GM10847 (cell line): ENCODE results near the gene WWOX.

ENCODE experiments used
- POLR2A ChIP-seq: IDR thresholded peaks from 2 replicates; pipeline ENCODE4 v1.6.1; 2011; ENCODE audit not compliant: insufficient read length; ENCODE audit errors: extremely low read depth

The WWOX gene

DNA sequence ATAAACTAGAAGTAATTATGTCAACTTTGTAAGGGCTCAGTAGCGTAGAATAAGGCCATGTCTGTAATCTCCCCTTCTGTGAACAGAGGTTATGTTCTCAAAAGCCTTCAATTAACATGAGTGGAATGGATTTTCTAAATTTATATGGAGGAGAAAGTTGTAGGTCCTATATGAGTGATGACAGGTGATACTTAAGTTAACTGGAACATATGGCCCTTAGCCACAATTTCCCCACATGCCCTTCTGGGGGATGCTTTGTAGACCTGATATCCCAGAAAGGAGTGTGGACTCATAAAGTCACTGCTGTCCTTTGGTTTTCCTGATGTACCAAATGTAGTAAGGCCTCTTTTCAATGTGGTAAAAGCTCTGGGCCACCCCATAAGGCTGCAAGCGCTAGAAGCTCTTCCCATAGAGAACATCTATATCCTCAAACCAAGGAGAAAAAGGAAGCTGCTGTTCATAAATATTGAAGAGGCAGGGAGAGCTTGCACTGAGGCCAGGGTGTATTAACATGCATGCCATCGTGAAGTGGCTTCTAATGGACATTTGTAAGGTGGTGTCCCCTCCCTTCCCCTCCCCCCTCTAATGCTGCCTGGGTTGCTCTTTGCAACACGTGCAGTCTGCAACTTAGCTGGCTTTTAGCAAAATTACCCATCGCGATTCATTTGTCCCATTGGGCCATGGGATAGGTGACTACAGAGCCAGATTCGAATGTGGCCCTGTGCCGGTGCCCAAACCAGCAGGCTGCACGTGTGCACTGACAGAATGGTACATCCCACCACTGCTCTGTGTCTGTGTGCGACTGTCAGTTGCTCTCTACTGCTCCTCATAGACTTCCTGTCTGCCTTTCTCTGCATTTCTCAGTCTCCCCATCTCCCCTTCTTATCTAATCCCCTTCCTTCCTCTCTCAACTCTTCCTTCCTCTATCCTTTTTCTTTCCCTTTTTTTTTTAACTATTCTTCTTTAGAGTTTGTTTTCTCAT is 269.0 kb downstream of the WWOX start:
- no peak for TF ChIP-seq POLR2A

DNA sequence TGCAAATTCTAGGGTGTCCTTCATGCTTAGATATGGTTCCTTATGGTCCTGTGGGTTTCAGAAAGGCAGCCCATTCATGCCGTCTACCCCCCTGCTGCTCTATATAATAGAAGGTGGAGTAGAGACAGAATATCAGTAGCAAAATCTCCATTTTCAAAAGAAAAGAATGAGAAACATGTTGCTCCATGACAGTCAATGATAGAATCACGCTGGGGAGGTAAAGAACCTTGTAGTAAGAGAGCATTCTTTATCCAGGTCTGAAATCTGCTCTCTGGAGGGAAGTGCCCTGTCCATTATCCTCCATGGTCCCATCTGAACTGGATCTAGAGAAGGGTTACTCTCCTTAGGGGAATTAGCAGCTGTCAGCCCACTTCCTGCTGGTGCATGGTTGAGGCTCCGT is 272.8 kb downstream of the WWOX start:
- no peak for TF ChIP-seq POLR2A

DNA sequence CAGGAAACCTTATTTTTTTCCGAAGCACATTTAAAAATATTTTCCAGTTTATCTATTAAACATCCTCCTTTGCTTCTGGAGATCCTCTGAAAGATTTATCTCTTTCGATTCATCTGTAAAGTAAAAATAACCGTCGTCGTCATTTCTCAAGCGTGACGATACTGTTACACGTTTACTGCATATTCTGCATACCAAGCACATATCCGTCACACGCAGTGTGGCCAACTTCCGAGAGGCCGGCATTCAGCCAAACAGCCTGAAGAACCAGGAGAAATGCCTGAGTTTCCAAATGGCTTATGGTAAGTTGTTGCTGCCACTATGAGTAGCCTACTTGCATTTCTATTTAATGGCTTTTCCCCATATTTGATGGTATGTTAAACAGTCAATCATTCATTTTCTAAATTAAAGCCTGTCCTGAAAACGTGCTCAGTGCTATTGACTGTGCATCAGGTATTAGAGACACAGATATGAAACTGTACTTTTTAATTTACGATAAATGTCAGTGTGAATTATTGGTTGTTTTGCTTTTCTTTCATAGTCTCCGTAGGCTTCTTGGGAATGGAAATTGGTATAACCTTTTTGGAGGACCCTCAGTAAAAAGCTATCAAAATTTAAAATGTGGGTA is 275.7 kb downstream of the WWOX start:
- no peak for TF ChIP-seq POLR2A

DNA sequence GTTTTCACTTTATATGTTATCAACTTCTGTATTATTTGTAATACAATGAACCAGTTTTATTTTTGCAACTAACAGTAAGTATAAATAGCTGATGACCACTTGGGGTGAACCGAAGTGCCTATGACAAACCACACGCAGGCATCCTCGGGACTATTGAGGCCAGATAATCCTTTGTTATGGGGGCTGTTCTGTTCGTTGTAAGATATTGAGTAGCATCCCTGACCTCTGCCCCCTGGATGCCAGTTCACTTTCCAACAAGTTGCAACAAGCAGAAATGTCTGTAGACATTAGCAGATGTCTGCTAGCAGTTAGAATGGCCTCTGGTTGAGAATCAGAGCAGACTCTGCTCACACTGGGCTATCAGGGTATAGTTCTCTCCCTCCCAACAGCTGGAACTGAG is 277.0 kb downstream of the WWOX start:
- no peak for TF ChIP-seq POLR2A

DNA sequence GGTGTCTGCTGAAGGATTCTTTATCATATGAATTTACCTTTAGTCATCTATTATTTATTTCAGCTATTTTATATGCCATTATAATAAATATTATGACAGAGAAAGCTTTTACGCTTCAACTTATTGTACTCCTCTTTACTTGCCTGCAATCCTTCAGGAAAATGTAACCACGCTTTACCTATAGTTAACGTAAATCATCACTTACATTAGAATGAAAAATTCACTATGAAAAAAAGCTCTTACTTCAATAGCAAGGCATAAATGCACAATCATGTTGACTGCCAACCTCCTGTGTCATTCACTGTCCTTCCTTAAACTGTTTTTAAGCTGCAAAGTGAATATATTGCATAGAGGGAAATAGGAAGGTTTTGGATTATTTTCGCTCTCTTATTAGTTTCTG is 277.9 kb downstream of the WWOX start:
- TF ChIP-seq POLR2A = no peak

DNA sequence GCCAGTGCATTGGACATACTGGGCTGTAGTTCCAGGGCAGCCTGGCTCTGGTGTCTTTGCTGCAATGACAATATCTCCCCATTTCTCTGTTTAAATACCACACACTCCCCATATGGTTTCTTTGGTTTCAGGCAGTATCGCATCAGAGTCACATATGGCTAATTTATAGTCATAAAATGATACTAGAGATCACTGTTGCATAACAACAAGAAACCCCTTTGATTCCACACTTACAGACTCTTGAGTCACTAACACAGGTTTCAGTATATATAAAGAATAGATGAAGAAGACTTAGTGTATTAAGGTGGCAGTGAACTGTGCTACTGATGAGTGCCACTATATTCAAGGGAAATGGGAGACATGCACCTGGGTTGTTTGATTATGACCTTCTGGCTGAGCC is 281.6 kb downstream of the WWOX start:
- TF ChIP-seq POLR2A = no peak

DNA sequence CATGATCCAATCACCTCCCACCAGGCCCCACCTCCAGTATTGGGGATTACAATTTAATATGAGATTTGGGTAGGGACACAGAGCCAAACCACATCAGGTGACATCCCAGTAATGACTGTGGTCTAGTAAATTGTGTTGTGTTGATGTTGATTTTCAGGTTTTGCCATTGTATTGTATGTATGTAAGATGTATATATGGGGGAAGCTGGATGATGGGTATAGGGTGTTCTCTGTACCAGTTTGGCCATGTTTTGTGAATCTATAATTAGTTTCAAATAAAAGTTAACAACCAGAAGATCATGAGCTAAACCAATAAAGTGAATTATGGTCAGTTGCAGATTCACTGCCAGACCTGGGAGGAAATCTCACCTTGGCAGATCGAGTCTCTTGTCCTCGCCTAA is 283.7 kb downstream of the WWOX start:
- no peak for TF ChIP-seq POLR2A

DNA sequence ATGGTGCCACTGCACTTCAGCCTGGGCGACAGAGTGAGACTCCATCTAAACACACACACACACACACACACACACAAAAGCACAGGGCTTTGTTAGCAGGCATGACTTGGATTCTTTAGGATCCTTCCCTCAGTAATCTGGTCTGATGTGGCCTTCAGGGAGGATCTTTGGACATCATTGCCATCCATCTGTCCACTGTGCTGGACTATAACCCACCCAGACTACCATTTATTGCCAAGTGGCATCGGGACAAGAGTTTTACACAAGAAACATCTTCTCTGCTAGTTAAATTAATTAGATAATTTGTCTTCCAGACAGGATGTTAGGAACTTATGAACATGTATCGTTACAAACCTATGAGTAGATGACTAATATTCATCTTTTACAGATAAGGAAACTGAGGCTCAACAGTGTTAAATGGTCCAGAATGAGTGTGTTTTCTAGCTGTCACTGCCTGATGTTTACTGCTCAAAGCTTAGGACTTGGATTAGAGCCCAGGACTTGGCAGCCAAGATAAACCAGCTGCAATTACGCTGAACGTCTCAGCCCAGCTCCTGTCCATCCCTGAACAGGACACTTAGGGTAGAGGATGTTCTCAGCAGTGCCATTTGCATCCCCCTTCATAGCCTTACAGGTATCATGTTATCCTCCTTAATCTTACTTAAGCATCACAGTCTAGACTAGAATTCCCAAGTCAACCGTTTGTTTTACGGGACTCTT is 285.8 kb downstream of the WWOX start:
- no peak for TF ChIP-seq POLR2A

DNA sequence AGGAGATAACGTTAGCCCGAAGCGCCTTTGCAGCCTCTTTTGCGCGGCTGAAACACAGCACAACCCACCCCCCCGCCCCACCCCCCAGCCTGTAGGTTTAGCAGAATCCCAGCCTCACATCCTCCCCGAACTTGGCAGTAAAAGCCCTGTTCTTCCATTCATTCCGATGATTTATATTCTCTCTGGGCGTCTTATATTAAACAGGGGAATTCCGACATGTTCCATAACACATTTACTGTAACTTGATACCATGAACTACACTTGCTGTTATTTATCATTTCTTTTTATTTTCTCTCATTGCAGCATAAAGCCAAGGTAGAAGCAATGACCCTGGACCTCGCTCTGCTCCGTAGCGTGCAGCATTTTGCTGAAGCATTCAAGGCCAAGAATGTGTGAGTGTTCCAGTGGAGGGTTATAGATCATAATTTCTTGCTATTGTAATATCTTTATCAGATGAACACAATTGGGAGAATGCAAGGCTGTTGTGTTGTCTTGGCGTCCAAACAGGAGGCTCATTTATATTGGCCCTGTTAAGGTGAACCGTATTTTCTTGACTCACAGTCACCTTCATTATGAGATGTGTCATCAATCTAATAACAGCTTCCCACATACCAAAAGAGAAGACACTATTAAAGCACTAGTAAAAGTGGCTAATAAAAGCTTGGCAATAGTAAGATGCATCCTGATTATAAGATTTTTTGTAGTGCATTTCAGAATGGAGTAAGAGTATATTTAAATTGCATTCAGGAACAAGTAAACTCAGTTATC is 287.3 kb downstream of the WWOX start:
- no peak for TF ChIP-seq POLR2A

DNA sequence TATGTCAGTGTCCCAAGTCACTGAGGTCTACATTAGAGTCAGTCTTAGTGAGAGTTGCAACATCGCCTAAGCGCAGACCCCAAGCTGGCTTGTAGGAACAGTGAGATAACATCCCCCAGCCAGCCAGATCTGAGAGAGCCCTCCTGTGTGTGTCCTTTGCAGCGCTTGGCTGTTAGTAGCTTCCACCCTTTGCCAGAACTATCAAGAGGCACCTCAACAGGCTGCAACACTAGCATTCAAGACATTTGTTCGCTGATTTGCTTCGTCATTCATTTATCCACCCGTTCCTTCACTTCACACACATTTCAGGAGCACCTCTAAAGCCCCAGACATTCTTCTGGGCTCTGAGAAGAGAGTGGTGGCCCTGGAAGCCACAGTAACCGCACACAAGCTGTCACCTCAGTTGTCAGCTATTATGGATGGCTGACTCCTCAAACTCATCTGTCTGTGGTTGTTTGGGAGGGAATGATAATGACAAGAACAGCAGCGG is 289.6 kb downstream of the WWOX start:
- no peak for TF ChIP-seq POLR2A

DNA sequence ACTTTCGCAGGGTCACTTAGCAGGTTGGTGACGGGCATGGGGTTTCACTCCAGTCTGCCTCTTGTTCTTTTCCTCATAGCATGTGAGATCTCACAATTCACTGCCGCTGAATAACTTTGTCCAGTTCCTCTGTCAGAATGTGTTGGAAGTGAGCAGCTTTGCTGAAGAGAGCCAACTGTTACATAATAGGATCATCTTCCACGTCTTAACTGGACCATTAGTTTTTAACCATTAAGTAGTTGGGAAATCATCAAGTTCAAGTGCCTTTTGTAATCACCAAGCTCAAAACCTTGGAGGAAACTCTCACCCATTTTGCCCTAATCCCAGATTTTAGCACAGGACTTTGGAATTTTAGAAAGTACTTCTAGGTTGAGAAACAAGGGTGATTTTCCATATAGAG is 290.6 kb downstream of the WWOX start:
- no peak for TF ChIP-seq POLR2A

DNA sequence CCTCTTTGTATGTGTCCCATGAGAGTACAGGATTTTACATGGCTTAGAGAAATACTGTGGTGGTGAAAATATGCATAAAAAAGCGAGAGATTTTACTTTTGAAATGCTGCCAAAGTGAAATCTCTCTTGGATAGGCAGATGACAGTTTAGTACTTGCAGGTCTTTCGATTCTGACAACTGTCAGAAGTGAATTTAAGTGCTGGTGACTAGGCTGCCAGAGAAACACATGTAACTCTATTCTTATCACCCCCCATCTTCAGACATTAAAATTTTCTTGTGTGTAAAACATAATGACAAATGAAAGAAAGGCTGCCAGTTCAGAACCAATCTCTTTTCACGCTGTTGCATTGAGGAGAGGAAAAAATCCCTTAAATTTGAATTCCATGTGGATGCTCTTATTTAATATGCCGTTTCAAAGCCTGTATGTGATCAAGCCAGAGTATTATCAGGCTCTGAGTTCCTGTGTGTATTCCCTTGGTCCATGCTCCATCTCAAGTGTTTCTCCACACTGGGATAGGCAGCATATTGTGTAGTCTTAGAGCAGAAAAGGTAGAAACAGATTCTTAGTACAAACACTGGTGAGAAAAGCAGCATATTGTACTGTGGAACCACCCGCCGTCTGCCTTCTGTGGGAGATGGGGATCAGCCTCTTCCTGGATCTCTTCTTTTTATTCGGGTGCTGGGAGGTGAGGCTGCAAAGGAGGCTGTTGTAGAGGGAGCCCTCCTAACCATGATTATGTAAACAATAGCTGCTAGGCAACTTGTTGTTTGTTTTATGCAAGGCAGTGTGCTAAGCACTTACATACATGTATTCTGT is 291.3 kb downstream of the WWOX start:
- no peak for TF ChIP-seq POLR2A

DNA sequence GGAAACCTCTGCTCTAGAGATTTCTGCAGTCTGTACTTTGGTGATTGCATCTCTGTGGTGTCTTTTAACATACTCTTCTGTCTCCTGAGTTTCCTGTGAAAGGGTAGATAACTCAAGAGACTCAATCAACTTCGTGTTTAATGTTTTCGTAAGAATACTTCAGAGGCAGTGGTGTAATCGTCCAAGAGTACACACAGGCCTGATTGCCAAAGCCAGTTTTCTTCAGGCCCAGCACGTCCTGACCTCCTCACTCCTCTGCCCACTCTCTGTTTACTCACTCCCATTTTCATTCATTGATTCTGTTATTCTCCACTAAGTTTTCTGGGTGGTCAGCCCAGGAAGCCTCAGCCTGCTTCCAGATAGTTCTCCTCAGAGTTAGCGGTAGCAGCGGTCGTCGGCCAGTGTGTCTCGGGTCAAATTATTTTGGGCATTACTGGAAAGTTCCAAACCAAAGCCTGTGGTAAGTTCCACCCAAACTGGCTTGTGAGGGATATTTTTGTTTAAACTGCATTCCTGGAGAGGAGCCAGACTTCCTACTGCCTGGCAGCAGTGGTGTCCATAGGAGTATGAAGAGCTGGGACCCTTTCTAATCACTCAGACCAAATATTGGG is 293.2 kb downstream of the WWOX start:
- no peak for TF ChIP-seq POLR2A

DNA sequence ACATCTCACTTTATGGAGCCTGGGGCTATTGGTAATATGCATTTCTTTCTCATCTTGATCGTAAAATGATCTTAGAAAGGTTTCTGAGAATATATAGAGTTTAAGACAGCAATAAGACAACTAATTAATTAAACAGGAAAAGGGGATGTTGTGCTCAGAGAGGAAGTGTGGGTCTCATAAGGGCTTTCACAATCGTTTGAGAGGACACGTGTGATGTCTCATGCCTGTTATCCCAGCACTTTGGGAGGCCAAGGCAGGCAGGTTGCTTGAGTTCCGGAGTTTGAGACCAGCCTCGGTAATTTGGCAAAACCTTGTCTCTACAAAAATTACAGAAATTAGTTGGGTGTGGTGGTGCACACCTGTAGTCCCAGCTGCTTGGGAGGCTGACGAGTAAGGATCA is 295.6 kb downstream of the WWOX start:
- no peak for TF ChIP-seq POLR2A
